Measurements from ENCODE around the gene CNKSR3. TPM values are rescaled to one million over a fixed set of nuclear protein-coding genes. Genes with fewer than 3 reads are reported as not detected.

Gene CNKSR3
- total and polyA plus RNA-seq, 5 donors from 2014 or later: 0.25 TPM; not detected in 4

GRCh38 chr6:154514481-154514880, 4.0 kb upstream of the CNKSR3 start:
- Mint-ChIP-seq H3K4me1 (peaks cover 0 to 8% (median 5%) of the 10 kb centered on the region in 4 donors), H3K4me3 (no peak overlapping the region), H3K36me3 (no peaks in the 10 kb centered on the region), H3K27me3 (peaks cover 40% of the 10 kb centered on the region), H3K27ac (no peak overlapping the region), H3K9me3 (no peaks in the 10 kb centered on the region)
- no peak for ATAC-seq (ENCODE audit: low read depth in 2 of 2)
- H3K4me3 ChIP-seq (ENCODE audit: low read depth, low read length): no peak overlapping the region
- peaks cover 7% of the 10 kb centered on the region for H3K27me3 ChIP-seq (ENCODE audit: control insufficient read depth, insufficient read depth, low read length)
- H3K27ac ChIP-seq (ENCODE audit: insufficient read depth, low read length, poor library complexity, severe bottlenecking): no peak overlapping the region
- no peak for DNase-seq
- peaks cover 16% of the 10 kb centered on the region for H3K4me1 ChIP-seq (ENCODE audit: control insufficient read depth, insufficient read depth, low read length, poor library complexity, severe bottlenecking)
- H3K36me3 ChIP-seq (ENCODE audit: control insufficient read depth, insufficient read depth, low read length): no peaks in the 10 kb centered on the region
- H3K9me3 ChIP-seq (ENCODE audit: control insufficient read depth in 2 of 2, low read length in 2 of 2): no peaks in the 10 kb centered on the region

DNA sequence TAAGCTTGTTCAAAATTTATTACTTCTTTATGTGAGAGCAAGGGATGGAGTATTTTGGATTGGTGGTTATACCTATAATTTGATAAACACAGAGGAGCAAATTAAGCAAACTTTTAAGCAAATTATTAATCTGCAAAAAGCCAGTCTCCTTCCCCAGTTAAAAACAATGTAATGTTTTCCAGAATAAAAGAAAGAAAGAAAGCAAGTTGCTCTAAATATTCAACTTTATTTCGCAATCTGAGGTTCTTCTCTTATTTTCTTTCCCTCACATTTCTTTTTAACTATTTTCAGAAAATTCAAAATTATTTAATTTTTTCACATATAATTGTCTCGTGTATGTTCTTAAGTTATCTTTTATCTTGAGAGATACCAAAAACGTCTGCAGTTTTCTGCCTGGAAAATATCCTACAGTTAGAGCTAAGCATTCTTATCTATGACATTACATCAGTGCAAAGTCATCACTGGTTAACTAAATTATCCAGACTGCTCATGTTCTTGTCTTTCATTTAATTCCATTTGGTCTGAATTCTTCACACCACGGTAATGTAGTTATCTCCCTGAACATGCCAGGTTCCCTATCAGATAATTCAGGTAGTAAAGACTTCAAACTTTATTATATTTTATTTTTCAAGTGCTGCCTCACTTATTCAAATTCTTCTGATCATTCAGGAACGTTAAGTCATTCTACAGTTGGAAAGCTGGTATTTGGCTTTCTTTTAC, 3.3 kb upstream of the CNKSR3 start:
- Histone ChIP-seq H3K36me3 (ENCODE audit: control insufficient read depth, insufficient read depth, low read length) (no peaks in the 10 kb centered on the region), H3K4me3 (ENCODE audit: low read depth, low read length) (no peak overlapping the region), H3K9me3 (ENCODE audit: control insufficient read depth in 2 of 2, low read length in 2 of 2) (no peaks in the 10 kb centered on the region), H3K27ac (ENCODE audit: insufficient read depth, low read length, poor library complexity, severe bottlenecking) (no peak overlapping the region), H3K4me1 (ENCODE audit: control insufficient read depth, insufficient read depth, low read length, poor library complexity, severe bottlenecking) (peaks cover 17% of the 10 kb centered on the region), H3K27me3 (ENCODE audit: control insufficient read depth, insufficient read depth, low read length) (peaks cover 7% of the 10 kb centered on the region)
- Mint-ChIP-seq H3K36me3 (no peaks in the 10 kb centered on the region), H3K4me1 (peaks cover 0 to 11% (median 5%) of the 10 kb centered on the region in 4 donors), H3K27me3 (peaks cover 43% of the 10 kb centered on the region), H3K9me3 (no peaks in the 10 kb centered on the region), H3K4me3 (no peak overlapping the region), H3K27ac (no peak overlapping the region)
- DNase-seq (no peak), ATAC-seq (ENCODE audit: low read depth in 2 of 2) (no peak)

DNA sequence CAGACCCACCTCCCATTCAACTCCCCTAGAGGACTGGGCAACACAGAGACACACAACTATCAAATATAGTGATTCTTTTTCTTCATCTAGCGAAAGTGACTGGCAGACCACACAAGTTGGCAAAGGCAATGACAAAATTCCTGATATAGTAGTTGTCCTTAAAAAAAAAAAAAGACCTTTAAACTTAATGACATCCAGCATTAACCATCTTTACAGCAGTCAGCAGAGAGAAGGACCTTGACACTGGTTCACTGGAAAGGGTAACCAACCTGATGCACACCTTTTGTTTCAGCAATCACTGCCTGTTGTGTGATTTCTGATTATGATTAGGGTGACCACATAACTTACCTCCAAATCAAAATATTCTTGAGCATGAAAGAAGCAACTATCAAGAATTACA, 1.7 kb upstream of the CNKSR3 start:
- Mint-ChIP-seq H3K36me3 (no peaks in the 10 kb centered on the region), H3K9me3 (no peaks in the 10 kb centered on the region), H3K4me3 (peak overlapping the region in 2 of 4 donors; percentile 3 to 61), H3K4me1 (peaks cover 0 to 12% (median 5%) of the 10 kb centered on the region in 4 donors), H3K27ac (no peak overlapping the region), H3K27me3 (peaks cover 51% of the 10 kb centered on the region)
- no peaks in the 10 kb centered on the region for H3K36me3 ChIP-seq (ENCODE audit: control insufficient read depth, insufficient read depth, low read length)
- peaks cover 17% of the 10 kb centered on the region for H3K4me1 ChIP-seq (ENCODE audit: control insufficient read depth, insufficient read depth, low read length, poor library complexity, severe bottlenecking)
- no peaks in the 10 kb centered on the region for H3K9me3 ChIP-seq (ENCODE audit: control insufficient read depth in 2 of 2, low read length in 2 of 2)
- peaks cover 12% of the 10 kb centered on the region for H3K27me3 ChIP-seq (ENCODE audit: control insufficient read depth, insufficient read depth, low read length)
- H3K4me3 ChIP-seq (ENCODE audit: low read depth, low read length): no peak overlapping the region
- no peak for DNase-seq
- ATAC-seq (ENCODE audit: low read depth in 2 of 2): no peak
- H3K27ac ChIP-seq (ENCODE audit: insufficient read depth, low read length, poor library complexity, severe bottlenecking): no peak overlapping the region

GRCh38 chr6:154511791-154512190, 1.3 kb upstream of the CNKSR3 start:
- peaks cover 13% of the 10 kb centered on the region for H3K27me3 ChIP-seq (ENCODE audit: control insufficient read depth, insufficient read depth, low read length)
- peaks cover 0 to 12% (median 5%) of the 10 kb centered on the region in 4 donors for H3K4me1 Mint-ChIP-seq
- no peaks in the 10 kb centered on the region for H3K9me3 ChIP-seq (ENCODE audit: control insufficient read depth in 2 of 2, low read length in 2 of 2)
- H3K36me3 Mint-ChIP-seq: no peaks in the 10 kb centered on the region
- no peak overlapping the region for H3K4me3 ChIP-seq (ENCODE audit: low read depth, low read length)
- DNase-seq (no peak), ATAC-seq (ENCODE audit: low read depth in 2 of 2) (no peak)
- H3K27ac ChIP-seq (ENCODE audit: insufficient read depth, low read length, poor library complexity, severe bottlenecking): no peak overlapping the region
- no peak overlapping the region for H3K27ac Mint-ChIP-seq
- peaks cover 17% of the 10 kb centered on the region for H3K4me1 ChIP-seq (ENCODE audit: control insufficient read depth, insufficient read depth, low read length, poor library complexity, severe bottlenecking)
- no peaks in the 10 kb centered on the region for H3K36me3 ChIP-seq (ENCODE audit: control insufficient read depth, insufficient read depth, low read length)
- no peaks in the 10 kb centered on the region for H3K9me3 Mint-ChIP-seq
- peak overlapping the region in 3 of 4 donors; percentile 3 to 61 (median 53) for H3K4me3 Mint-ChIP-seq
- peaks cover 51% of the 10 kb centered on the region for H3K27me3 Mint-ChIP-seq

DNA sequence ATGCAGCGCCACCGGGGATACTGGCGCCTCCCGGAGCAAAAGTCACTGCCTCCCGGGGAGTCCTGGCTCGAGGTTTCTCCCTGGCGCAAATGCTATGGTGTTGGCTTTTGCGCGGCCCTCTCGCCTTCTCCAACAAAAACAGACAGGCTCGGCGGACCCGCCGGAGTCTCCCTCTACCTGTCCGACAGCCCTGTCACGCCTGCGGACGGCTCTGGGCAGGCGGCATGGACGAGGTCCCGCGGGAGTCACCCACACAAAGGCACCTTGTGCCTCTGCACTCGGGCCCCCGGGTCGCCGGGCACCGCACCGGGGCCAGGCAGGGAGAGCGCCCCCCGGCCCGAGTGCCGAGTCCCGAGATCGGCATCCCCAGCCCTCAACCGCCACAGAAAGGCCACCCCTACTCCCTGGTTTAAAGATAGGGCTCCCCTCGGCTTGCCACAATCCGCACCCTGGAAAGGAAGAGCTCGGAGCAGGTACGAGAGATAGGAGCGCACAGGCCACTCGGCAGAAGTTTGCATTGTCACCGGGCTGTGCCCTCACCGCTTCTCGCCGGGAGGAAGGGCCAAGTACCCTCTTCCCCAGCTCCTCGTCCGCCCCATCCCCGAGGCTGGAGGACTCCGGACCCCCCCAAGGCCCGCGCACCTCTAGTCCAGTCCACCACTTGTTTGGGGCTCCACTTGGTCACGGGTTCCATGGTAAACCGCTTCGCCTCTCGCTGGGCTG, 903 bp downstream of the CNKSR3 start:
- peak in 1 of 3 donors; percentile 20 for DNase-seq
- H3K4me1 Mint-ChIP-seq: peaks cover 0 to 12% (median 5%) of the 10 kb centered on the region in 4 donors
- Histone ChIP-seq H3K36me3 (ENCODE audit: control insufficient read depth, insufficient read depth, low read length) (no peaks in the 10 kb centered on the region), H3K4me1 (ENCODE audit: control insufficient read depth, insufficient read depth, low read length, poor library complexity, severe bottlenecking) (peaks cover 17% of the 10 kb centered on the region), H3K9me3 (ENCODE audit: control insufficient read depth in 2 of 2, low read length in 2 of 2) (no peaks in the 10 kb centered on the region), H3K4me3 (ENCODE audit: low read depth, low read length) (no peak overlapping the region), H3K27me3 (ENCODE audit: control insufficient read depth, insufficient read depth, low read length) (peaks cover 13% of the 10 kb centered on the region), H3K27ac (ENCODE audit: insufficient read depth, low read length, poor library complexity, severe bottlenecking) (no peak overlapping the region)
- peak overlapping the region in 2 of 4 donors; percentile 46 to 57 for H3K4me3 Mint-ChIP-seq
- peaks cover 3% of the 10 kb centered on the region for H3K36me3 Mint-ChIP-seq
- no peak for ATAC-seq (ENCODE audit: low read depth in 2 of 2)
- H3K9me3 Mint-ChIP-seq: peaks cover 0 to 1% (median 0%) of the 10 kb centered on the region in 7 donors
- peaks cover 46% of the 10 kb centered on the region for H3K27me3 Mint-ChIP-seq
- H3K27ac Mint-ChIP-seq: no peak overlapping the region

- Mint-ChIP-seq H3K36me3 (peaks cover 3% of the 10 kb centered on the region), H3K27ac (no peak overlapping the region), H3K4me3 (peak overlapping the region in 3 of 4 donors; percentile 22 to 72 (median 47)), H3K4me1 (peaks cover 0 to 12% (median 5%) of the 10 kb centered on the region in 4 donors), H3K27me3 (peaks cover 43% of the 10 kb centered on the region), H3K9me3 (peaks cover 0 to 2% (median 0%) of the 10 kb centered on the region in 7 donors)
- no peak for DNase-seq
- Histone ChIP-seq H3K4me3 (ENCODE audit: low read depth, low read length) (no peak overlapping the region), H3K27ac (ENCODE audit: insufficient read depth, low read length, poor library complexity, severe bottlenecking) (no peak overlapping the region), H3K36me3 (ENCODE audit: control insufficient read depth, insufficient read depth, low read length) (no peaks in the 10 kb centered on the region), H3K4me1 (ENCODE audit: control insufficient read depth, insufficient read depth, low read length, poor library complexity, severe bottlenecking) (peaks cover 17% of the 10 kb centered on the region), H3K27me3 (ENCODE audit: control insufficient read depth, insufficient read depth, low read length) (peaks cover 10% of the 10 kb centered on the region), H3K9me3 (ENCODE audit: control insufficient read depth in 2 of 2, low read length in 2 of 2) (no peaks in the 10 kb centered on the region)
- ATAC-seq (ENCODE audit: low read depth in 2 of 2): no peak
Observed at GRCh38 chr6:154508573-154509375, 1.7 kb downstream of the CNKSR3 start.

DNA sequence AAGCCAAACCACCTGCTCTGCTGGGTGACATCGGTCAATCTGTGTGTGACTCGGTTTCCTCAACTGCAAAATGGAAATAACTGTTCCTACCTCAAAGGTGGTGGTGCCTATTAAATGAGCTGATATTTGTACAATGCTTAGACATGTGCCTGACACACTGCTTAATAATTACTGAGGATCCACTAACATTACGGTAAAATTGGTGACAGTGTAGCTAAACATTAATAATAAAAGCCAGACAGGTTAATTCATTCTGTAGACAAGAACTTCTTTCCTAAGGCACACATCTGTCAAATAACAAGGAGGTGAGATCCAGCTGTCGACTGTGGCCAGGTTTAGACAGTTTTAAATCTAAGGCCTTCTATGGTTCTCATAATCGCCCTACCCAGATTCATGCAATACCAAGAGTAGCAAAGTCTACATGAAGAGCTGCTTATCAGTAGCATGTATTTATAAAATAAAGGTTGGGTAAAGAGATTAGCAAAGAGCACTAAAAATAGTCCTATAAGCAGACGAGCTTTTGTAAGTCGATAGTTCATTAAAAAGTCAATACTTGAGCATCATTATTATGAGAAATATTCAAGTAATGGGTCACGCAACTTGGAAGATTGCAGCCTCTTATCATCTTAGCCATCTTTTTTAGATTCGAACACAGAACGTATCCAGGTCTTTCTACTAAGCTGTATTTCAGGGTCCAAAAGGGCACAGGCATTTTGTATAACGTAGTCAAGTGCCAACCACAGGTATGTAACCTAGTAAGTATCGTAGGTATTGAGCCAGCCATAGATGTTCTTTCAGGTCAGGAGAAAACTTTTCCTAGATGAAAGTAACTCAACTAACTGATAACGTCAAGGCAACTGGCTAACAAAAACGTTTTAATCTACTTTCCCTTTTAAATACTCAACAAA, 3.2 kb downstream of the CNKSR3 start:
- Mint-ChIP-seq H3K27me3 (peaks cover 33% of the 10 kb centered on the region), H3K4me3 (no peak overlapping the region)
- H3K27me3 ChIP-seq (ENCODE audit: control insufficient read depth, insufficient read depth, low read length): peaks cover 10% of the 10 kb centered on the region

More for the DNA sequence above, 3.2 kb downstream of the CNKSR3 start:
- Histone ChIP-seq H3K36me3 (ENCODE audit: control insufficient read depth, insufficient read depth, low read length) (no peaks in the 10 kb centered on the region), H3K4me3 (ENCODE audit: low read depth, low read length) (no peak overlapping the region), H3K4me1 (ENCODE audit: control insufficient read depth, insufficient read depth, low read length, poor library complexity, severe bottlenecking) (peaks cover 17% of the 10 kb centered on the region), H3K9me3 (ENCODE audit: control insufficient read depth in 2 of 2, low read length in 2 of 2) (no peaks in the 10 kb centered on the region), H3K27ac (ENCODE audit: insufficient read depth, low read length, poor library complexity, severe bottlenecking) (no peak overlapping the region)
- ATAC-seq (ENCODE audit: low read depth in 2 of 2) (no peak), DNase-seq (no peak)
- H3K36me3 Mint-ChIP-seq: peaks cover 3% of the 10 kb centered on the region
- H3K9me3 Mint-ChIP-seq: peaks cover 0 to 2% (median 0%) of the 10 kb centered on the region in 7 donors
- H3K4me1 Mint-ChIP-seq: peaks cover 0 to 12% (median 5%) of the 10 kb centered on the region in 4 donors
- peak overlapping the region in 1 of 3 donors; percentile 38 for H3K27ac Mint-ChIP-seq
